T1000 (cell line): ENCODE data around the gene TYK2.
"Not testable (repeated sequence)": the region's sequence is repeated elsewhere in the genome, so short reads cannot be mapped to it uniquely, and the experiment has no call there.

Experiments
- DNase-seq: peaks from one replicate; lab custom pipeline; 2025; ENCODE audit warnings: mixed read lengths; lab: John Stamatoyannopoulos, UW

TYK2 gene

DNA sequence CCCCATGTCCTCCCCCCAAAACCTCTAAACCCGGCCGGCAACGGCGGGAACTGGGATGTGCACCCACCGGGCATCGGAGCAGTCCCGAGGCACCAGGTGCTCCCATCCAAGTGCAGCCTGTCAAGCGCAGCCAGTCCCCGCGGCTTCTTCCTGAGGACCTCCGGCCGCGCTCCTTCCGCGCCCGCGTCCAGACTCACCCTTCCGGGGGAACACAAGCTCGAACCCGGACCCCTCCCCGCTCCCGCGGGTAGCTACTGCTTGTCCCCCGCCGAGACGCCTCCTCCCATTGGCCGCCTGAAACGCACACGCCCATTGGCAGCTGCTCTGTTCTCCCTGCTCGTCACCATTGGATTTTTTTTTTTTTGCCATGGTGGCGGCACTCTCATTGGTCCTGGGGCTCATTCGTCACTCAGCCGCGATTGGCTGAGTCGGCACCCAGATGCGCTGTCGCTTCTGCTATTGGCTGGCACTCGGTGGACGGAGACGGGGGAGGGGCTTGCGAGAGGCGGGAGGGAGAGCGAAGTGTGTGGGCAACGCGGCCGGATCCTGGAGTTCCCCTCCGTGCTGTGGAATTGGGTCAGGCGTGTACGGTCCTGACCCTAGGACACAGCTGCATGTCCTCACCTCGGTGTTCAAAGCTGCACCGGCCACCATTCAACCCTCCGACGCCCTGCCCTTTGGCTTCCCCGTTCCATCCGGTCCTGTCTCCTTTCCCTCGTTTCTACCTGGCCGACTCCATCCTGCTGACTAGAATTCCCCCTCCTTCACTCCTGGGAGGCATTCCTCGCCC is at the start of gene TYK2:
TYK2 (minus strand) TSS at position 260 of the 790 bp plus-strand sequence. CDS start 2,166 bp downstream, outside the sequence.
- DNase-seq = peak; percentile 96

DNA sequence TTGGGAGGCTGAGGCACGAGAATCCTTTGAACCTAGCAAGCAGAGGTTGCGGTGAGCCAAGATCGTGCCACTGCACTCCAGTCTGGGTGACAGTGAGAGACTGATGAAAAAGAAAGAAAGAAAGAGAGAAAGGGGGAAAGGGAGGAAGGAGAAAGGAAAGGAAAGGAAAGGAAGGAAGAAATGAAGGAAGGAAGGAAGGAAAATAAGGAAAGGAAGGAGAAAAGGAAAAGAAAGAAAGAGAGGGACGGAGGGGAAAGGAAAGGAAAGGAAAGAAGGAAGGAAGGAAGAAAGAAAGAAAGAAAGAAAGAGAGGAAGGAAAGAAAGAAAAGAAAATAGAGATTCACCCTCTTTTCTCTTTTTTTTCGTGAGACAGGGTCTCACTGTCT is 48.6 kb upstream of the TYK2 start:
- DNase-seq = no peak

DNA sequence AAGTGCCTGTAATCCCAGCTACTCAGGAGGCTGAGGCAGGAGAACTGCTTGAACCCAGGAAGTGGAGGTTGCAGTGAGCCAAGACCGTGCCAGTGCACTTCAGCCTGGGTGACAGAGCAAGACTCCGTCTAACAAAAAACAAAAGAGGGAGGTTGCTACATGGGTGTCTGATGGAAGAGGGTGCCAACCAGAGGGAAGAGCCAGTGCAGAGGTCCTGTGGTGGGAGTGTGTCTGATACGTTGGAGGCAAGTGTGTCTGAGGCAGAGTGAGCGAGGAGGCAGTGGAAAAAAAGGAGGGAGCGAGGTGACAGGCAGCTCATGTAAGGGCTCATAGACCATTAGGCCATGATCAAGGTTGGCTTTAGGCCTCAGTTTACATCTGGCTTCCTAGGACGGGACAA is 46.8 kb upstream of the TYK2 start:
- DNase-seq = no peak

DNA sequence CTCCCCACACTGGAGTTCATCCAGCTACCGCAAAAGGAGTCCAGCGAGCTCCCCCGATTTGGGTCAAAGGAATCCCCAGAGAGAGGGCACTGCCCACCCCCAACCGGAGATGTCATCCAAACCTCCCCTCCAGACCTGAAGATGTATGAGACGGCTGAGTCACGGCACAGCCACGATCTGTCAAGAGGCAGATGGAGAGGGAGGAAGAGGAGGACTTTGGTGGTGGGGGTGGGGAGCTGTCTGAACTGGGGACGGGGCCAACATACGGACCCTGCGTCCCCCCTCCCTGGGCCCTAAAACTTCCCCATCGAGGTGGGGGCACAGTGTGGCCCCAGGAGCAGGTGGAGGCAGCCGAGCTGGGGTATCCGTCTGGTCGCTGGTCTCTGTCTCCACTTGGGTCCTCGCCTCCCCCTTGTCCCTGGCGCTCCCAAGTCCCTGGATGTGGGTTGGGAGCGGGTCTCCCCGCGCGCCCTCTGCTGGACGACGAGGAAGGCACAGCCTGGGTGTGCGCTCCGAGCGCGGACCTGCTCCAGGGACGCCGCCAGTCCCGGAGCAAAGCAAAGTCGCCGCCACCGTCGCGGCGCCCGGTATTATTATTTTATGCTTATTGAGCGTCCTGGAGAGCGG is 43.8 kb upstream of the TYK2 start:
- peak; percentile 64 for DNase-seq

DNA sequence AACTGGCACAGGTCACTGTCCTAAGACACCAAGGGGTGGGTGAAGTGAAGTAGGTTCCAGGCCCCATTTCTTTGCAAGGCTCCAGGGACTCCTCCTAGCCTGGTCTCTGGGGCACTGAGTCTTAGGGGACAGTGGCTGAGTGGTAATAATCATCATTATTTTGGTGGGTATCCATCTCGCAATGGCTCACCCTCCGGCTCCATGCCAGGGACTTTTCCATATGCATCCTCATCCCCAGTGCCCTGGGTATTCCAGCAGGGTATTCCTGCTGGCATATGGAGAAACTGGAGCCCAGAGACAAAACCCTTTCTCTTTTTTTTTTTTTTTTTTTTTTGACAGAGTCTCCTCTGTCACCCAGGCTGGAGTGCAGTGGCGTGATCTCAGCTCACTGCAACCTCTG is 42.5 kb upstream of the TYK2 start:
- DNase-seq = no peak

DNA sequence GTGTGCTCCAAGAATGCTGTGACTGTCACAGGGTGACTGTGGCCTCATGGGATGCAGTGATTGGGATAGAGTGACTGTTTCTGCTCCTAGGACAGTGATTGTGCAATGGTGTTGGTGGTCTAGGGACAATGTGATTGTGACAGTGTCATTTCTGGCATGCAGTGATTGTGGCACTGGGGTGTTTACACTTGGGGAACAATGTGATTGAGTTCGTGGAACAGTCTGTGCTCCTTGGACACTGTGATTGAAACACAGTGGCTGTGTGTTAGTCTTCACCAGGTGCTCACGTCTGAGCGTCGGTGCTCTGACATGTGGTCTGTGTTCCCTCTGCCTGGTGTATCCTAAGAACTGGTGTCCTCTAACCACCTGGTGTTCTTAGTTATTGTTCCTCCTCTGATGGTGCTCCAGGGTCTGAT is 41.7 kb upstream of the TYK2 start:
- DNase-seq = no peak

DNA sequence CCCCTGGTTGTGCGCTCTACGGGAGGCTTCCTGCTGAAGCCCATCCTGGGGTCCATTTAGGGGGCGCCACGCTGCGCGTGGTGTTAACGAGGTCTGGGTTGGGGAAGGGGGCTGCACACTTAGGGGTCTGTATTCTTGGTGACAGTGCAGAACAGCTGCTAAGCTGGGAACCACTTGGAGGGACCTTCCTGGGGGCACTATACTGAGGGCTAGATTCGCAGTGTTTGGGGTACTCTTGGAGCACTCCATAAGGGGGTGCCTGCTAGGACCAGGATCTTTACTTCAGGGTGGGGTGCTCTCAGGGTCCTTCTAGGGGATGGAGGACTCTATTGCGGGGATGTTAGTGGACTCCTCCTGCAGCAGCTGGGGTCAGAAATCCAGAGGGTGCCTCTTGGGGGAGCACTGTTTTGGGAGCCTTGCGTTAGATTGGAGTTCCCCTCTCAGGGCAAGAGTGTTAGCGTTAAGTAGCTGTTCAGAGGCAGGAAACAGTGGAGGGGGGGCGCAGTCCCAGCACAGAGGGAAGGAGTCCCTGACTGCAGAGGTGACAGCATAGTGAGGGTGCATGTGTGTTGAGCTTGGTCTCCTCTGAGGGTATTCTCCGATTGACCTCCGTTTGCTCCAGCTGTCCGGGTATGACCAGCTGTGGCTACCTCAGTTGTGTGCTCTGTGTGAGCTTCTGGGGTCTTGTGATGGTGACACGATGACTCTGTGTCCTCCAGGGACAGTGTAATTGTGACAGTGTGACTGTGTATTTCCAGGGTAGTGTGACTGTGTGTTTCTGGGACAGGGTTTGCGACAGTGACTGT is 41.1 kb upstream of the TYK2 start:
- DNase-seq = no peak

DNA sequence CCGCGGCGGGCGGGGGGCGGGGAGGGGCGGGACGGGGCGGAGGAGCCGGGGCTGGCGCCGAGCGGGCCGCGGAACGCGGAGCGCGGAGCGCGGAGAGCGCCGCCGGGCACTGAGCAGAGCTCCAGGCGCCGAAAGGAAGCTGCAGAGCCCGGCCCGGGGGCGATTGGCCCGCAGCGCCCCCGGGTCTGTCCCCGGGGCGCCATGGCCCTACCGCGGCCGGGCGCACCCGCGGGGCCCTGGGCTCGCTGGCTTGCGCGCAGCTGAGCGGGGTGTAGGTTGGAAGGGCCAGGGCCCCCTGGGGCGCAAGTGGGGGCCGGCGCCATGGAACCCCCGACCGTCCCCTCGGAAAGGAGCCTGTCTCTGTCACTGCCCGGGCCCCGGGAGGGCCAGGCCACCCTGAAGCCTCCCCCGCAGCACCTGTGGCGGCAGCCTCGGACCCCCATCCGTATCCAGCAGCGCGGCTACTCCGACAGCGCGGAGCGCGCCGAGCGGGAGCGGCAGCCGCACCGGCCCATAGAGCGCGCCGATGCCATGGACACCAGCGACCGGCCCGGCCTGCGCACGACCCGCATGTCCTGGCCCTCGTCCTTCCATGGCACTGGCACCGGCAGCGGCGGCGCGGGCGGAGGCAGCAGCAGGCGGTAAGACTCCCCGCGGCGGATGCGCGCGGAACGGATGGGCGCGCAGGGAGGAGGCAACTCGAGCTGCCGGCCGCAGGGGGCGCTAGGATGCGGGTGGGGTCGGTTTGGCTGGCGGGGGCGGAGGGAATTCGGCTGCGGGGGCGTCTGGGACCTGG is 40.3 kb upstream of the TYK2 start, which contains the start of gene PDE4A:
PDE4A (plus strand) TSS at position 95 of the 796 bp plus-strand sequence; CDS start at position 322, 227 bp downstream.
- DNase-seq = no peak

DNA sequence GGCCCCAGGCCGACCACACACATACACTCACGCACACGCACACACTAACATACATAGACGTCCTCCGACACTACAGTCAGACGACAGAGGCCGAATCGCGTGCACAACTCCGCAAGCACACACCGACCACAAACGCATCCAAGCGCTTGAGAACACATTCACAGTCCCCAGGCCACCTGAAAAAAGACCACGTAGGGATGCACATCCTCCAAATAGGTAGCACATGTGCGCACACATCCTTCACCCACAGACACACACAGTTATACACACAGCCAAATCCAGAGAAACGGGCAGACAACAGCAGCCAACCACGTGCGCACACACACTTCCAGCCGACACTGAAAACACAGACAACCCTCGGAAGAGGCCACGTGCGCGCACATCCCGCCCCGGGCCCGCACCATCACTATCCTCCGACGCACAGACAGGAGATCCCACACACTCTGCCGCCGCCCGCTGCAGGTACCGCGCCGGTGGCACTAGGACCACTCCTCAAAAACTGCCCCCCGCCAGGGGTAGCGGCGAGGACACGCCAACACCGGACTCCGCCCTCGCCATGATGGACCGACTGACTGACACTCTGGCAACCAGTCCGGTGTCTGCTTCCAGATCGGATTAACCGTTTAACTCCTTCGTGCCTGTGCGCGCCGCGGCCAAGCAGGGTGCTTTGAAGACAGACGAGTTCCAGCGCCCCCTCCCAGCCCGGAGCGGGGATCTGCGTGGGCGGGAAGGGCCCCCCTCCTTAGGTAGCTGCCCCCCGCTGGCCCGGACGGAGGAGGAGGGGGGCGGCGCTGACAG is 39.5 kb upstream of the TYK2 start:
- DNase-seq = no peak

DNA sequence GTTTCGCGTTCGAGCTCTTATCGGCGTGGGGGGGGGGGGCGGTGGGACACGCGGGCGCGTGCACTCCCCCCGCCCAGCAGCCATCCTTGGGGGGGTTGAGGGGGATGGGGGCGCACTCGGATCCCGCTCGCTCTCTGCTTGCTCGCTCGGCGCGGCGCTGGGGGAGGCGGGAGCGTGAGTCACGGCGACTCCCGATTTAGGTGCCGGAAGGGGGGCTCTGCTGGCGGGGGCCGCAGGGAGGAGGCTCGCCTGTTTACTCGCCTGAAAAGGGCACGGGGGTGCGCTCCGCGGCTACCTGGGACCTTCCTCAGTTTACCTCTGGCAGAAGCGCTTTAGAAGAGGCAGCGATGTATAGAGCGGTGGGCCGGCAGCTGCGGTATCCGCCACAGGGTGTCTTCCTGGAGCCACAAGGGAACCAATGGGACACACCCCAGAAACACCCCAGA is 38.9 kb upstream of the TYK2 start:
- no peak for DNase-seq

DNA sequence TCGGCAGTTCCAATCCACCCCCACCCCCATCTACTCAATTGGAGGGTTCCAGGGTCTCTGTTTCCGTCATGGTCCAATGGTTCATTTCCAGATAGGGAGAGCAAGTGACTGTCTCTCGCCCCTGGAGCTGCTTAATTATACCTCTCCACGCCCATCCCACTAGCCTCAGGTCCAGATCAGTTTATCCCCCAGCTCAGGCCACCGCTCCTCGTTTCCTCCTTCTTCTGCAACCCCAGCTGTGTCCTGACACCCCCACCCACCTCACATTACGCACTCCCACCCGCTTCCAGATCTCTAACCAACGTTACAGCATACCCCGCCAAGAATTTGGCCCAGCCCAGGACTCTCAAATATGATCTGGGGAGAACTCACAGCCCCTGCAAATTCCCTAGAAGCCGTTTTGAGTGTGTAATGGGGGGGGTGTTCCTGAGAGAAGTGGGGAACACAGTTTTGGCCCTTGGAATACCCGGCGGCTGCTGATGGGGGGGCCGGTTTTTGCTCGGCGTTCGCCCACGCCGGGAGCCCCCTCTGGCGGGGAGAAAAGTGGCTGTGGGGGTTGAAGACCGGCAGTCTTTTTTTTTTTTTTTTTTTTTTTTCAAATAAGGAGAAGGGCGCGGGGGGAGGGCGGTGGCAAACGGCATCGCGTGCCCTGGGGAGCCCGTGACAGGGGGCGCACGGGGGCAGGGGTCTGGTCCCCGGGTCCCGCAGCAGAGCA is 38.3 kb upstream of the TYK2 start:
- DNase-seq = no peak

DNA sequence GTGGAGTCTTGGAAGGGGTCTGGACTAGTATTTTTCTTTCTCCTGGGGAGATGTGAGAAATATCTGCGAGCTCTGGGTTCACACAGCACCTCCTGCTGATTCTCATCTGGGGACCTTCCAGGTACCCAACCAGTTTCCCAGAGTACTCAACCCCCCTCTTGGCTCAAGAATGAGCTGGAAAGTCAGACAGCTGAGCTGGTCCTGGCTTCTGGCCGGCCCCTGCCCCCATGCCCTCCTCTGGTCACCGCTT is 37.8 kb upstream of the TYK2 start:
- DNase-seq = no peak

DNA sequence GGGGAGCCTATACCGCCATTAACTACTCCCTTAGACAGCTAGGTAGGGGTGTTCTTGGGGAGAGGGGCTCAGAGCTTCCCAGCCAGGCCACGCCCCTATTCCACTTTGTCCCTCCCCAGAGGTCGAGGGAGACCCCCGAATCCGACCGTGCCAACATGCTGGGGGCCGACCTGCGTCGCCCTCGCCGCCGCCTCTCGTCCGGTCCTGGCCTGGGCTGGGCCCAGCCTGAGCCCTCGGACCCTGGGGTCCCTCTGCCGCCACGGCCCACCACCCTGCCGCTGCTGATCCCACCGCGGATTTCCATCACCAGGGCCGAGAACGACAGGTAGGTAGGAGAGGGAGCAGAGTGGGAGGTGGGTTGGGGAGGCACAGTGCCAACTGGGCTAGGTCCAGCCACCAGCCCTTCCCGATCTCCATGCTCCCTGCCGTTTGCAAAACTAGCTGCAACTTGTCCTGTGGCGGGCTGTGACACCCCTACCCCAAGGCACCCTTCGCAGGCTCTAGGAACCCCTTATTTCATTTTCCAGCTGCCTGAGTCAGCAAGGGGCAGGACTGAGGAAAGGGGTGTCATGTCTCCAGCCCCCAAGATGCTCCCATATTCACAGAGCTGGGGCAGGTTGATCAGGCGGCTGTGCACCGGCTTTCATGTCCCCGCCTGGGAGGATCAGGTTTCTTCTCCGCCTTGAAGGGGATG is 37.3 kb upstream of the TYK2 start:
- DNase-seq = no peak

DNA sequence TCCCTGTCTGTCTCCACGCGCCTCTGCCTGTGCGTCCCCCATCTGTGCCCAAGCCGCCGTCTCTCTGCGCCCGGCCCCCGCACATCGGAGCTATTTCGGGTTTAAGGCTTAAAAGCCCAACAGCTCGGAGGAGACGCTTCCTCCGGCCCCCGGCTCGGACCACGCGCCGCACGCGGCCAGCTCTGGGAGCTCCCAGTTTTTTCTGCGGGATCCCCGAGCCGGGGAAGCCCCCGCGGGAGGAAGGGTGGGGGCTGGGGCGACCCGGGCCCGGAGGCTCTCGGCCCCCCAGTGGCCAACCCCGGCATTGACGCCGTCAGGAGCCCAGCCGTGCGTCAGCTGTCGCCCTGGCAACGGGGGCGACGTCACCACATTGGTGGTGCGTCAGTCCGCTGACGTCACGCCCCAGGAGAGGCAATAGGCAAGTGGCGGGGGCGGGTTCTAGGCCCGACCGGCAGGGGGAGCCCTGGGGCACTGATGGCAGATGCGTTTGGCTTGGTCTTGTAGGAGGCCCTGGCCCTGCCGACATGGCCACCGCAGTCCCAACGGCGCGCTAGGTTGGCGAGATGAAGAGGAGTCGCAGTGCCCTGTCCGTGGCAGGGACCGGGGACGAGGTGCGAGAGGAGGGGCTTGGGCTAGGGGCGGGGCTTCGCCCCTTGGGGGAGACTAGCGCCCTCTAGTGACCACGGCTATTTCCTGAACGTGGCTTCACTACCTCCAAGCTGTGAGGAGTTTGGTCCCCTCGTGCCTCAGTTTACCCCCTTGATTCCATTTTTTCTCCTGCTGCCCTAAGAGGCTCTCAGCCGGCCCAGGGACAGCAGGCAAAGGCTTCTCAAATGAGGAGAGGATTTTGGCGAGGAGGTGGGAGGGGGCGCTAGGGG is 36.2 kb upstream of the TYK2 start:
- peak; percentile 72 for DNase-seq

DNA sequence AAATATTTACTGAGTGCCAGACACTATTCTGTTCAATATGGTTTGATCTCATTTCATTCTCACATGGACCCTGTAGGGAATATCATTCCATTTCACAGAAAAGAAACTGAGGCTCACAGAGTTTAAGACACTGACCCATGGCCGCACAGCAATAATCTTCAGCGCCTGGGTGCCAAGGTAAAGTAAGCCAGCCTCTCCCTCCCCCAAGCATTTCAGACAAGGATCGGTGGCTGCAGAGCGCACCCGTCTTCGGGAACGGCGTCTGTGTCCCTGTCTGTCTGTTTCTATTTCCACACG is 35.7 kb upstream of the TYK2 start:
- no peak for DNase-seq

DNA sequence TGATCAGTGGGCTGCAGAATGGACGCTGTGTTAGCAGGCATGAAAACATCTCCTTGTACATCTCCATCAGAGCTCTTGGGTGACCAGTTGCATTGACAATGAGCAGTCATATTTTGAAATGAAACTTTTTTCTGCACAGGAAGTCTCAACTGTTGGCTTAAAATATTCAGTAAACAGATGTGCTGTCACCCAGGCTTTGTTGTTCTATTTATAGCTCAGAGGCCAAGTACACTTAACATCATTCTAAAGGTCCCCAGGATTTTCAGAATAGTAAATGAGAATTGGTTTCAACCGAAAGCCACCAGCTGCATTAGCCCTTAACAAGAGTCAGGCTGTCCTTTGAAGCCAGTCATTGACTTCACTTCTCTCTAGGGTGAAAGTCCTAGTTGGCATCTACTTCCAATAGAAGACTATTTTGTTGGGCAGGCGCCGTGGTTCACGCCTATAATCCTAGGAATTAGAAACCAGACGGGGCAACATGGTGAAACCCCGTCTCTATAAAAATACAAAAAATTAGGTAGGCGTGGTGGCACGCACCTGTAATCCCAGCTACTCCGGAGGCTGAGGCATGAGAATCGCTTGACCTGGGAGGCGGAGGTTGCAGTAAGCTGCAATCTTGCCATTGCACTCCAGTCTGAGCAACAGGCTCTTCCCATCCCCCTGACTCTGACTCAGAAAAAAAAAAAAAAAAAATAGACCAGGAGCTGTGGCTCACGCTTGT is 32.0 kb upstream of the TYK2 start:
- no peak for DNase-seq

DNA sequence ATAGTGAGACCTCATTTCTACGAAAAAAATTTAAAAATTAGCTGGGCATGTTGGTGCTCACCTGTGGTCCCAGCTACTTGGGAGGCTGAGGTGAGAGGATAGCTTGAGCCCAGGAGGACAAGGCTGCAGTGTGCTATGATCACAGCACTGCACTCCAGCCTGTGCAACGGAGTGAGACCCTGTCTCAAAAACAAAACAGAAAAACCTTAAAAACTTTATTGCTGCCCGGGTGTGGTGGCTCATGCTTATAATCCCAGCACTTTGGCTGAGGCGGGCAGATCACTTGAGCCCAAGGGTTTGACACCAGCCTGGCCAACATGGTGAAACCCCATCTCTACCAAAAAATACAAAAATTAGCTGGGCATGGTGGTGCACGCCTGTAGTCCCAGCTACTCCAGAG is 30.9 kb upstream of the TYK2 start:
- DNase-seq = not testable (repeated sequence)

DNA sequence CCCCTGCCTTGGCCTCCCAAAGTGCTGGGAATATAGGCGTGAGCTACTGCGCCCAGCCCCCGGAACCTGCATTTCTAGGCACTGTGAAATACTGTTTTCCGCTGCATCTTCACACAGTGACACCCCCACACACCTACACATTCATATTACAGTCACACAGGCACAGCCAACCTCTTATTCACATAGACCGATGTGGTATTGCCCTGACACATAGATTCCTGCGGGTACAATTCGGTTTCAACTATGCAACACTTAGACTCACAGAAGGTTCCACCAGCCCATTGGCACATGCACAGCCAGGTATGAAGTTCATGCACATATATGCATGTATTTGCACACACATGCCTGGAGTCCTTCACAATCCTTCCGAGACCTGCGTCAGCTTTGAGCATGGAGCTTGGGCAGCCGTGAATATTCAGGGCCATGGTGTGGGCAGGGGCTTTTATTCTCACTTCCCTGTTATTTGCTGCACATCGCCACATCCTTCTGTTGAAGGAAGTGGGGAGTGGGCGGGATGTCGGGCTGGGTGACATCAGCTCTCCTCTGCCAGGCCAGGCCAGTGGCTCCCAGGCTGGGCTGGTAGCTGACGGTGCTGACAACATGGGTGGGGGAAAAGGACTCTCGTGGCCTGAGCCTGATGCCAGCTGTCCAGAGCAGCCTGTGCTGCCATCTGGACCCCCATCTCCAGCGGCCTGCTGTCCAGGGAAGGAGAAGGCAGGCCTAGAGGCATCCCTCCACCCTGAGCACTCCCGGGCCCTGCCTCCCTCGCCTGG is 28.3 kb upstream of the TYK2 start:
- no peak for DNase-seq
